Astrocyte (in vitro differentiated cells and primary cell): Measurements from ENCODE around the gene ZFP36L2.

Source experiments
- EZH2 ChIP-seq: IDR thresholded peaks from 2 replicates; pipeline ENCODE4 v1.6.1; 2012; ENCODE audit warnings: mild to moderate bottlenecking, low read length, inconsistent platforms; ENCODE audit not compliant: insufficient read depth
- TF ChIP-seq, protein P1 (sequence below): IDR thresholded peaks from 2 replicates; pipeline ENCODE4 v1.5.1; 2011; ENCODE audit warnings: low read depth, mild to moderate bottlenecking, inconsistent platforms, low read length, moderate library complexity; ENCODE audit not compliant: insufficient read depth

DNA sequence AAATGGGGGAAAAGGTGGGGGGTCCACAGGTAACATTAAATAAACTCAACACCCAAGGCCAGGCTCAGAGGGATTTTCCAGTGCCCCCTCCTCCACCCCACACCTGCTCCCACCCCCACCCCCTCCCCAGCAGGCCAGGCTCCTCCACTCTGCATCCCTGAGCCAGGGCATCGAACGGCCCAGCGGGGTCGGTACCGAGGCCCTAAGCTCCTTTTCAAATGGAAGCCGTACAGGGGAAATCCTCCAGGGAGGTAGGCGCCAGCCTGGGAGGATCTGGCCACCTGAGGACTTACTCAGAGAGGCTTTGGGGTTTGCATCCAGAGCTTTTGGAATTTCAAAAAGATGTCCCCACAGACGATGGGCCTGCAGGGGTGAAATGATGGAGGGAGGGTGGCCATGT is 46.5 kb downstream of the ZFP36L2 start:
- TF ChIP-seq EZH2, result no peak
- TF ChIP-seq, protein P1, sequence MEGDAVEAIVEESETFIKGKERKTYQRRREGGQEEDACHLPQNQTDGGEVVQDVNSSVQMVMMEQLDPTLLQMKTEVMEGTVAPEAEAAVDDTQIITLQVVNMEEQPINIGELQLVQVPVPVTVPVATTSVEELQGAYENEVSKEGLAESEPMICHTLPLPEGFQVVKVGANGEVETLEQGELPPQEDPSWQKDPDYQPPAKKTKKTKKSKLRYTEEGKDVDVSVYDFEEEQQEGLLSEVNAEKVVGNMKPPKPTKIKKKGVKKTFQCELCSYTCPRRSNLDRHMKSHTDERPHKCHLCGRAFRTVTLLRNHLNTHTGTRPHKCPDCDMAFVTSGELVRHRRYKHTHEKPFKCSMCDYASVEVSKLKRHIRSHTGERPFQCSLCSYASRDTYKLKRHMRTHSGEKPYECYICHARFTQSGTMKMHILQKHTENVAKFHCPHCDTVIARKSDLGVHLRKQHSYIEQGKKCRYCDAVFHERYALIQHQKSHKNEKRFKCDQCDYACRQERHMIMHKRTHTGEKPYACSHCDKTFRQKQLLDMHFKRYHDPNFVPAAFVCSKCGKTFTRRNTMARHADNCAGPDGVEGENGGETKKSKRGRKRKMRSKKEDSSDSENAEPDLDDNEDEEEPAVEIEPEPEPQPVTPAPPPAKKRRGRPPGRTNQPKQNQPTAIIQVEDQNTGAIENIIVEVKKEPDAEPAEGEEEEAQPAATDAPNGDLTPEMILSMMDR, result no peak
